Measurements from ENCODE around the gene MED12L.
"Not testable (repeated sequence)": the region's sequence is repeated elsewhere in the genome, so short reads cannot be mapped to it uniquely, and the experiment has no call there.

Gene MED12L

DNA sequence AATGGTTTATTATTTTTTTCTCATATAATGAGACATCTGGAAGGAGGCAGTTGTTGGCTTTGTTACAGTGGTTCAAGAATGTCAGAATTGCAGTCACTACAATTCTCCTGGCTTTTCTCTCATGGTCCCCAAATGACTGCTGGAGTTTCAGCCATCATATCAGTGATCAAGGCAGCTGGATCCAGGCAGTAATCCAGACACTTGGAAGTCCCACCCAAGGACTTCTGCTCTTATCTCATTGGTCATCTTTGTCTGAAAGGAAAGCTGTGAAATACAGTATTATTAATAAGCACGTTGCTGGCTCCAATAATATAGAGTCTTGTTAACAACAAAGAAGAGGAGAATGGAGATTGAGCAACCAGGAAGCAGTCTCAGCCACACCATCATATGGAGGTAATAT, 22.9 kb upstream of the MED12L start:
- H3K79me2 ChIP-seq (ENCODE audit: insufficient read depth, low read depth), result no peaks in the 10 kb centered on the region
- H3K4me2 ChIP-seq, result no peak overlapping the region
- TF ChIP-seq, protein P1, sequence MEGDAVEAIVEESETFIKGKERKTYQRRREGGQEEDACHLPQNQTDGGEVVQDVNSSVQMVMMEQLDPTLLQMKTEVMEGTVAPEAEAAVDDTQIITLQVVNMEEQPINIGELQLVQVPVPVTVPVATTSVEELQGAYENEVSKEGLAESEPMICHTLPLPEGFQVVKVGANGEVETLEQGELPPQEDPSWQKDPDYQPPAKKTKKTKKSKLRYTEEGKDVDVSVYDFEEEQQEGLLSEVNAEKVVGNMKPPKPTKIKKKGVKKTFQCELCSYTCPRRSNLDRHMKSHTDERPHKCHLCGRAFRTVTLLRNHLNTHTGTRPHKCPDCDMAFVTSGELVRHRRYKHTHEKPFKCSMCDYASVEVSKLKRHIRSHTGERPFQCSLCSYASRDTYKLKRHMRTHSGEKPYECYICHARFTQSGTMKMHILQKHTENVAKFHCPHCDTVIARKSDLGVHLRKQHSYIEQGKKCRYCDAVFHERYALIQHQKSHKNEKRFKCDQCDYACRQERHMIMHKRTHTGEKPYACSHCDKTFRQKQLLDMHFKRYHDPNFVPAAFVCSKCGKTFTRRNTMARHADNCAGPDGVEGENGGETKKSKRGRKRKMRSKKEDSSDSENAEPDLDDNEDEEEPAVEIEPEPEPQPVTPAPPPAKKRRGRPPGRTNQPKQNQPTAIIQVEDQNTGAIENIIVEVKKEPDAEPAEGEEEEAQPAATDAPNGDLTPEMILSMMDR (conservative IDR thresholded peaks at IDR 0.05; ENCODE audit: low read depth, low read length), result no peak
- no peak overlapping the region for H2AFZ ChIP-seq (ENCODE audit: low read depth)
- H4K20me1 ChIP-seq (ENCODE audit: insufficient read depth), result no peaks in the 10 kb centered on the region
- H3K36me3 ChIP-seq (ENCODE audit: insufficient read depth), result no peaks in the 10 kb centered on the region
- H3K27me3 ChIP-seq (ENCODE audit: insufficient read depth, low read depth), result no peaks in the 10 kb centered on the region
- H3K4me1 ChIP-seq (ENCODE audit: low read depth, poor library complexity, severe bottlenecking), result no peaks in the 10 kb centered on the region
- no peak overlapping the region for H3K9ac ChIP-seq
- no peak overlapping the region for H3K27ac ChIP-seq
- H3K4me3 ChIP-seq (IDR thresholded peaks at IDR 0.05; ENCODE audit: insufficient read depth, low read depth, low read length), result no peak overlapping the region

DNA sequence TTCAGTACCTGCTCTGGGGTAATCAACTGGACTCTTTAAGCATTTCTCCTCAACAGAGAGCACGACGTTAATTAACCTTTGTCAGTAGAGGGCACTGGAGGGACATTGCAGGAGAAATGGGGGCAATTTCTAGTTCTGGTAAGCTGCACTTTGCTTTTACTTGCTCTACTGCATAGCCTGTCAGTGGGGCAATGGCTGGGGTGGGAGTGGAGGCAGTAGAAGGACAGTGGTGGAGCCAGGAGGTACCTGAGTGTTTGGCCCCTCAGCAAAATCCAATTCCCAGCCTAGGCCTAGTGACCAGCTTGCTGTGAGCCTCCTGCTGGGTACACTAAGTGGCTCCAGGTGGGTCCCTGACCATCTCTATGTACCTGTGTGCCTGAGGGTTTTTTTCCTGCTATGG, 18.3 kb upstream of the MED12L start:
- Histone ChIP-seq H3K9ac (no peak overlapping the region), H3K4me2 (no peak overlapping the region), H4K20me1 (ENCODE audit: insufficient read depth) (no peaks in the 10 kb centered on the region), H3K36me3 (ENCODE audit: insufficient read depth) (no peaks in the 10 kb centered on the region), H3K79me2 (ENCODE audit: insufficient read depth, low read depth) (no peaks in the 10 kb centered on the region), H3K27me3 (ENCODE audit: insufficient read depth, low read depth) (no peaks in the 10 kb centered on the region), H2AFZ (ENCODE audit: low read depth) (no peak overlapping the region), H3K27ac (no peak overlapping the region), H3K4me1 (ENCODE audit: low read depth, poor library complexity, severe bottlenecking) (no peaks in the 10 kb centered on the region), H3K4me3 (IDR thresholded peaks at IDR 0.05; ENCODE audit: insufficient read depth, low read depth, low read length) (no peak overlapping the region)
- TF ChIP-seq, protein P1 (conservative IDR thresholded peaks at IDR 0.05; ENCODE audit: low read depth, low read length), result no peak; the same call in 1 of the 2 replicates

DNA sequence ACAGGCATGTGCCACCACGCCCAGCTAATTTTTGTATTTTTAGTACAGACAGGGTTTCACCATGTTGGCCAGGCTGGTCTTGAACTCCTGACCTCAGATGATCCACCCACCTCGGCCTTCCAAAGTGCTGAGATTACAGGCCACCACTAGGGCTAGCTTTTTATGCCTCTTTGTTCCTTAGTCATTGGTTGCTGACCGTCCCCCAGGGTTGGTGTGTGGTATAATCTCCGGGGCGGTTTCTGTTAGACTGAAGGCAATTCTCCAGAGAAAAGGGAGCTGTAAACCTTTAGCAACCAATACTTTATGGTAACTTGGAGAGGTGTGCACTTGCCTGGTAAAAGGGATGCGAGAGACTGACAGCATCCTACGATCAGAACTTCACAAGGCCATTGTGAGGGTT, 12.6 kb upstream of the MED12L start:
- H3K27me3 ChIP-seq (ENCODE audit: insufficient read depth, low read depth); H3K27ac ChIP-seq; H3K9ac ChIP-seq; H3K4me1 ChIP-seq (ENCODE audit: low read depth, poor library complexity, severe bottlenecking); H3K4me3 ChIP-seq (IDR thresholded peaks at IDR 0.05; ENCODE audit: insufficient read depth, low read depth, low read length); H3K36me3 ChIP-seq (ENCODE audit: insufficient read depth); H4K20me1 ChIP-seq (ENCODE audit: insufficient read depth); H3K79me2 ChIP-seq (ENCODE audit: insufficient read depth, low read depth); H2AFZ ChIP-seq (ENCODE audit: low read depth); H3K4me2 ChIP-seq: not testable (repeated sequence)

DNA sequence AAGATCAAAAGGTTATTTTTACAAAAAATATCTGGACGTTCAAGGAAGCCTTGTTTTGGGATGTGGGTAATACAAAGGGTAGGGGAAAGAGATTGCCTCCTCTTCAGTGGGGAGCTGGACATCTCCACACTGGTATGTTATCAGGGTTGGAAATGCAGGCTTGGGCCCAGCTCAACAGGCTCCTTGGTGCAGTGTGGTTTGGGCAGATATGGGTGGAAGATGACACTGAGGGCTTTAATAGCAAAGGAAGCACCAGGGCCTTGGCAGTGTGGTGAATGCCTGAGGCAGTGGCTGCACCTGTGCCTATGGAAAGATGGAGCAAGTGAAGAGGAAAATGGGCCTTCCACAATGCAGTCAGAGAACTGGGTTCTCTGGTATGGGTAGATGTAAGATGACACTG, 11.2 kb upstream of the MED12L start:
- H3K4me1 ChIP-seq (ENCODE audit: low read depth, poor library complexity, severe bottlenecking), result no peaks in the 10 kb centered on the region
- no peaks in the 10 kb centered on the region for H3K36me3 ChIP-seq (ENCODE audit: insufficient read depth)
- no peak overlapping the region for H2AFZ ChIP-seq (ENCODE audit: low read depth)
- no peak overlapping the region for H3K27ac ChIP-seq
- TF ChIP-seq, protein P1 (conservative IDR thresholded peaks at IDR 0.05; ENCODE audit: low read depth, low read length), result no peak
- no peaks in the 10 kb centered on the region for H3K79me2 ChIP-seq (ENCODE audit: insufficient read depth, low read depth)
- H4K20me1 ChIP-seq (ENCODE audit: insufficient read depth), result no peaks in the 10 kb centered on the region
- no peak overlapping the region for H3K4me2 ChIP-seq
- no peak overlapping the region for H3K9ac ChIP-seq
- no peaks in the 10 kb centered on the region for H3K27me3 ChIP-seq (ENCODE audit: insufficient read depth, low read depth)
- no peak overlapping the region for H3K4me3 ChIP-seq (IDR thresholded peaks at IDR 0.05; ENCODE audit: insufficient read depth, low read depth, low read length)

DNA sequence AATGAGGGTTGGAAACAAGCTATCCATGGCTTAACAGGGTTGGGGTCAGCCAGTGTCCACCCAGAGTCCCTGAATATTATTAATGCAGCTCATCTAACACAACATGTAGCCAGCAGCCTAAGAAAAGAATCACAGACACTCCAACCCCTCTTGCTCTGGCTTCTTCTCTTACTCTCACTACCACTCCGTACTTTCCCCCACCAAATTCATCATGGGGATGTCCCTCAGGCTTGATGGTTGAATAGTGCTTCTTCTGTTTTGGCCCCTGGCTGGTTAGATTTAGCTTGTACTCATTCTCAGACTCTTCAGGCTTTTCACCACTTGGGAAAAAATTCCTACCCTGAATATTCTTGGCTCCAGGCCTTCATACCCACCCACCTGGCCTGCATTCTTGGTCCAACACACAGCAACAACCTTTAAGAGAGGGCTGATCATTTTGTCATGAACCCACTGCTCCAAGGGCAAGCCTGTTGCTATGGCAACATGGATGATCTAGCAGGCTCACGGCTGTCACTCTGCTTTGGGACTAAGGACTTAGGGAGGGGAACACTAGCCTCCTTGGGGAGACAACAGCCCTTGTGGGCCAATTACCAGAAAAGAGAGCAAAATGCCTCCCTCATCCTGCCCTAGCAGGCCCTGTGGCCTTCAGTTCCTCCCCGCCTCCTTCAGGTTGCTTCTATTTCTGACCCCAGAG, 9.4 kb upstream of the MED12L start:
- TF ChIP-seq, protein P1 (conservative IDR thresholded peaks at IDR 0.05; ENCODE audit: low read depth, low read length), result no peak
- no peak overlapping the region for H2AFZ ChIP-seq (ENCODE audit: low read depth)
- no peaks in the 10 kb centered on the region for H3K4me1 ChIP-seq (ENCODE audit: low read depth, poor library complexity, severe bottlenecking)
- no peaks in the 10 kb centered on the region for H3K27me3 ChIP-seq (ENCODE audit: insufficient read depth, low read depth)
- H4K20me1 ChIP-seq (ENCODE audit: insufficient read depth), result no peaks in the 10 kb centered on the region
- no peak overlapping the region for H3K27ac ChIP-seq
- H3K79me2 ChIP-seq (ENCODE audit: insufficient read depth, low read depth), result no peaks in the 10 kb centered on the region
- no peaks in the 10 kb centered on the region for H3K36me3 ChIP-seq (ENCODE audit: insufficient read depth)
- H3K9ac ChIP-seq, result no peak overlapping the region
- H3K4me3 ChIP-seq (IDR thresholded peaks at IDR 0.05; ENCODE audit: insufficient read depth, low read depth, low read length), result no peak overlapping the region
- H3K4me2 ChIP-seq, result no peak overlapping the region
